Naive thymus-derived CD8-positive, alpha-beta T cell (primary cell): ENCODE results near the gene MAPK1. TPM values are rescaled to one million over a fixed set of nuclear protein-coding genes. Genes with fewer than 3 reads are reported as not detected.
"Not testable (repeated sequence)": the region's sequence is repeated elsewhere in the genome, so short reads cannot be mapped to it uniquely, and the experiment has no call there.

Experiments used
- ATAC-seq, 2 donors: fragments of 150-1000 bp; cut with Tn5 transposase in 1 of 2; sonication (Bioruptor Pico), chemical (Tn5 transposase) in 1 of 2; 1 replicate in 1 of 2; 2 replicates in 1 of 2; pipeline ENCODE4 v1.10.0; 2021; ENCODE audit warnings: mild to moderate bottlenecking in 2 of 2, moderate library complexity in 2 of 2
- POLR2A ChIA-PET: fragments of 350-600 bp; sonication (Branson Sonifier 250); formaldehyde crosslinking; loops from one replicate; lab custom pipeline; 2021; ENCODE audit warnings: antibody characterized with exemption; lab: Charles Lee
- DNase-seq, 10 donors: peaks; one replicate each; pipeline versions ENCODE4 v3.0.0 to v3.0.0-alpha.2; 2020 to 2022
- H3K27ac Mint-ChIP-seq, 10 donors: one replicate each; pipeline ENCODE4 v1.8.0; 2020 to 2022; ENCODE audit warnings: mild to moderate bottlenecking in 10 of 10, mixed read lengths in 10 of 10, moderate library complexity in 4 of 10, inconsistent platforms in 1 of 10
- H3K27me3 Mint-ChIP-seq, 5 donors: one replicate each; pipeline ENCODE4 v1.8.0; 2021 to 2022; ENCODE audit warnings: mixed read lengths in 5 of 5
- H3K36me3 Mint-ChIP-seq, 3 donors: one replicate each; pipeline ENCODE4 v1.8.0; 2020 to 2022; ENCODE audit warnings: mixed read lengths in 3 of 3, mild to moderate bottlenecking in 2 of 3, inconsistent platforms in 1 of 3
- H3K4me1 Mint-ChIP-seq, 4 donors: one replicate each; pipeline ENCODE4 v1.8.0; 2021 to 2022; ENCODE audit warnings: mixed read lengths in 4 of 4
- H3K4me3 Mint-ChIP-seq, 10 donors: one replicate each; pipeline ENCODE4 v1.8.0; 2020 to 2022; ENCODE audit warnings: mild to moderate bottlenecking in 10 of 10, mixed read lengths in 10 of 10, moderate library complexity in 6 of 10, inconsistent platforms in 1 of 10
- H3K9me3 Mint-ChIP-seq, 9 donors: one replicate each; pipeline ENCODE4 v1.8.0; 2020 to 2022; ENCODE audit warnings: mixed read lengths in 9 of 9, mild to moderate bottlenecking in 3 of 9, inconsistent platforms in 1 of 9, moderate library complexity in 1 of 9
- polyA plus RNA-seq, 3 donors: library from polyadenylated mRNA; unstranded; fragments of 300-500 nt; fragmentation: Illumina TruSeq; gene quantifications; one replicate each; pipeline ENCODE4 v1.2.3, GENCODE V29; 2021
- total RNA-seq, 8 experiments: library from RNA in 2 of 8; stranded (reverse) in 2 of 8; gene quantifications; one replicate each; pipeline ENCODE4 v1.2.3 and lab custom pipeline; 2021 to 2026

Gene MAPK1
- total and polyA plus RNA-seq, 5 experiments from 2014 or later = 62.9 to 119 (median 92.8) TPM

GRCh38 chr22:21752276-21752675 lies 115.2 kb downstream of the MAPK1 start:
- H3K4me3 Mint-ChIP-seq = no peak overlapping the region
- POLR2A ChIA-PET = interaction anchor here (1.2 kb wide), 1 partner anchor 17 kb away, joined by 3 read pairs; the partner anchor contains the start of gene YPEL1
- ATAC-seq (no peak), DNase-seq (no peak)
- H3K36me3 Mint-ChIP-seq = peaks cover 0 to 15% (median 2%) of the 10 kb centered on the region in 3 donors
- H3K27ac Mint-ChIP-seq = peak overlapping the region in 1 of 10 donors; percentile 58
- peaks cover 0 to 23% (median 5%) of the 10 kb centered on the region in 4 donors for H3K4me1 Mint-ChIP-seq
- H3K9me3 Mint-ChIP-seq = no peaks in the 10 kb centered on the region
- H3K27me3 Mint-ChIP-seq = no peaks in the 10 kb centered on the region

DNA sequence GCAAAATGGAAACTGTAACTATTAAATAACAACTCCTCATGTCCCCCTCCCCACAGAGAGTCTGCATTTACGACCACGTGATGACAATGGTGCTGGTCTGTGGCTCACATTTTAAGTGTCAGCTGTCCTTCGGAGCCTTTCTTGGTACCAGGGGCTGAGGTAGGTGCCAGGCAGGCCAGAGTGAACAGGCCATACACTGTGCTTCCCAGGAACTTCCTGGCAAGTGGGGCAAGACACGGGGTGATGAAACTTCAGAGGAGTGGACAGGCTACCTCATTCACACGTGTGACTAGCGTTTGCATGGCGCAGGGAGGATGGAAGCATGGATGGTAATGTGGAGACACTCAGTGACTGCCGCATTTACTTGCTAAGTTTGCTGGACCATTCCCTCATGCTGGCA lies 121.5 kb downstream of the MAPK1 start:
- Mint-ChIP-seq H3K9me3 (no peaks in the 10 kb centered on the region), H3K27ac (no peak overlapping the region), H3K4me3 (no peak overlapping the region), H3K4me1 (peaks cover 0 to 3% (median under 1%) of the 10 kb centered on the region in 4 donors), H3K36me3 (no peaks in the 10 kb centered on the region), H3K27me3 (no peaks in the 10 kb centered on the region)
- DNase-seq (no peak), ATAC-seq (no peak)
- POLR2A ChIA-PET = no interaction called here

DNA sequence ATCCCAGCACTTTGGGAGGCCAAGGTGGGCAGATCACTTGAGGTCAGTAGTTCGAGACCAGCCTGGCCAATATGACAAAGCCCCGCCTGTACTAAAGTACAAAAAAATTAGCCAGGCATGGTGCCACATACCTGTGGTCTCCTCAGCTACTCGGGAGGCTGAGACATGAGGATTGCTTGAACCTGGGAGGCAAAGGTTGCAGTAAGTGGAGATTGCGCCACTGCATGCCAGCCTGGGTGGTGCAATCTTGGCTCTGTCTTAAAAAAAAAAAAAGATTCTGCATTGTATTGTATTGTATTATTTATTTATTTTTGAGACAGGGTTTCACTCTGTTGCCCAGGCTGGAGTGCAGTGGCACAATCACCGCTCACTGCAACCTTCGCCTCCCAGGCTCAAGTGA lies 122.5 kb downstream of the MAPK1 start:
- H3K27ac Mint-ChIP-seq, H3K4me1 Mint-ChIP-seq, POLR2A ChIA-PET, DNase-seq, H3K9me3 Mint-ChIP-seq, H3K4me3 Mint-ChIP-seq, ATAC-seq, H3K27me3 Mint-ChIP-seq, H3K36me3 Mint-ChIP-seq: not testable (repeated sequence)

GRCh38 chr22:21741790-21742189 lies 125.7 kb downstream of the MAPK1 start:
- H3K4me3 Mint-ChIP-seq = no peak overlapping the region
- no peaks in the 10 kb centered on the region for H3K9me3 Mint-ChIP-seq
- H3K36me3 Mint-ChIP-seq = no peaks in the 10 kb centered on the region
- peaks cover 0 to 10% (median 1%) of the 10 kb centered on the region in 4 donors for H3K4me1 Mint-ChIP-seq
- no peak for DNase-seq
- POLR2A ChIA-PET = no interaction called here
- H3K27ac Mint-ChIP-seq = peak overlapping the region in 2 of 10 donors; percentile 10 to 38
- no peaks in the 10 kb centered on the region for H3K27me3 Mint-ChIP-seq
- ATAC-seq = no peak

- H3K9me3 Mint-ChIP-seq = no peaks in the 10 kb centered on the region
- H3K4me3 Mint-ChIP-seq = no peak overlapping the region
- no peak overlapping the region for H3K27ac Mint-ChIP-seq
- H3K36me3 Mint-ChIP-seq = no peaks in the 10 kb centered on the region
- POLR2A ChIA-PET = no interaction called here
- DNase-seq = no peak
- ATAC-seq = no peak
- H3K27me3 Mint-ChIP-seq = no peaks in the 10 kb centered on the region
- H3K4me1 Mint-ChIP-seq = peaks cover 0 to 10% (median 1%) of the 10 kb centered on the region in 4 donors
These were observed 126.4 kb downstream of the MAPK1 start for GRCh38 chr22:21741059-21741458.

DNA sequence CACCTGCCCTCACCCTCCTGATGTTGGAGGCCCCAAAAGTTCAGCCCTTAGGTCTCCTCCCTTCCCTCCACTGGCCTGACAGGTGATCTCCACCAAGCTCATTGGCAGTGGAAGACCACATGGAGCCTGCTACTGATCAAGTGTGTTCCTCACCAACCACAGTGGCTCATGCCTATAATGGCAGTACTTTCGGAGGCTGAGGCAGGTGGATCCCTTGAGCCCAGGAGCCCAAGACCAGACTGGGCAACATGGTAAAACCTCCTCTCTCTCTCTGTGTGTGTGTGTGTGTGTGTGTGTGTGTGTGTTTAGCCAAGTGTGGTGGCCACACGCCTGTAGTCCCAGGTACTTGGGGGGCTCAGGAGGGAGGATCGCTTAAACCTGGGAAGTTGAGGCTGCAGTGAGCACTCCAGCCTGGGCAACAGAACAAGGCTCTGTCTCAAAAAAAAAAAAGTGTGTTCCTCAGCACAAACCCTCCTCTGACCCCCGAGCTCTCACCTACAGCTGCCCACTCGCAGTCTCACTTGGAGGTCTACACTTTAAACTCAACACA lies 127.5 kb downstream of the MAPK1 start:
- DNase-seq = no peak
- H3K27ac Mint-ChIP-seq = peak overlapping the region in 4 of 10 donors; percentile 0 to 83 (median 44)
- H3K4me3 Mint-ChIP-seq = no peak overlapping the region
- H3K4me1 Mint-ChIP-seq = peaks cover 3 to 13% (median 5%) of the 10 kb centered on the region in 4 donors
- no peaks in the 10 kb centered on the region for H3K9me3 Mint-ChIP-seq
- no peaks in the 10 kb centered on the region for H3K36me3 Mint-ChIP-seq
- POLR2A ChIA-PET = no interaction called here
- no peak for ATAC-seq
- no peaks in the 10 kb centered on the region for H3K27me3 Mint-ChIP-seq

- peak overlapping the region in 3 of 10 donors; percentile 33 to 66 (median 59) for H3K27ac Mint-ChIP-seq
- POLR2A ChIA-PET = interaction anchor here (0.6 kb wide), 1 partner anchor 51 kb away, joined by 3 read pairs; no protein-coding TSS in a partner anchor
These were observed 128.5 kb downstream of the MAPK1 start for GRCh38 chr22:21738966-21739365.

GRCh38 chr22:21738081-21738480 lies 129.4 kb downstream of the MAPK1 start:
- Mint-ChIP-seq H3K9me3 (no peaks in the 10 kb centered on the region), H3K27me3 (no peaks in the 10 kb centered on the region), H3K27ac (no peak overlapping the region), H3K36me3 (no peaks in the 10 kb centered on the region), H3K4me3 (peak overlapping the region in 1 of 10 donors; percentile 15), H3K4me1 (peaks cover 6 to 31% (median 14%) of the 10 kb centered on the region in 4 donors)
- POLR2A ChIA-PET = no interaction called here
- DNase-seq (no peak), ATAC-seq (no peak)

More at GRCh38 chr22:21738966-21739365, 128.5 kb downstream of the MAPK1 start:
- DNase-seq (no peak), ATAC-seq (no peak)
- Mint-ChIP-seq H3K27me3 (no peaks in the 10 kb centered on the region), H3K36me3 (no peaks in the 10 kb centered on the region), H3K9me3 (no peaks in the 10 kb centered on the region), H3K4me1 (peaks cover 6 to 23% (median 12%) of the 10 kb centered on the region in 4 donors), H3K4me3 (no peak overlapping the region)

- POLR2A ChIA-PET = interaction anchor here (0.6 kb wide), 1 partner anchor 53 kb away, joined by 3 read pairs; no protein-coding TSS in a partner anchor
- H3K4me3 Mint-ChIP-seq = peak overlapping the region in 9 of 10 donors; percentile 24 to 92 (median 62)
- H3K36me3 Mint-ChIP-seq = peaks cover 0 to 1% (median 0%) of the 10 kb centered on the region in 3 donors
- DNase-seq = no peak
- no peak overlapping the region for H3K27ac Mint-ChIP-seq
- no peaks in the 10 kb centered on the region for H3K9me3 Mint-ChIP-seq
- no peak for ATAC-seq
- peaks cover 6 to 33% (median 14%) of the 10 kb centered on the region in 4 donors for H3K4me1 Mint-ChIP-seq
- no peaks in the 10 kb centered on the region for H3K27me3 Mint-ChIP-seq
These were observed 130.5 kb downstream of the MAPK1 start for GRCh38 chr22:21736948-21737347.

DNA sequence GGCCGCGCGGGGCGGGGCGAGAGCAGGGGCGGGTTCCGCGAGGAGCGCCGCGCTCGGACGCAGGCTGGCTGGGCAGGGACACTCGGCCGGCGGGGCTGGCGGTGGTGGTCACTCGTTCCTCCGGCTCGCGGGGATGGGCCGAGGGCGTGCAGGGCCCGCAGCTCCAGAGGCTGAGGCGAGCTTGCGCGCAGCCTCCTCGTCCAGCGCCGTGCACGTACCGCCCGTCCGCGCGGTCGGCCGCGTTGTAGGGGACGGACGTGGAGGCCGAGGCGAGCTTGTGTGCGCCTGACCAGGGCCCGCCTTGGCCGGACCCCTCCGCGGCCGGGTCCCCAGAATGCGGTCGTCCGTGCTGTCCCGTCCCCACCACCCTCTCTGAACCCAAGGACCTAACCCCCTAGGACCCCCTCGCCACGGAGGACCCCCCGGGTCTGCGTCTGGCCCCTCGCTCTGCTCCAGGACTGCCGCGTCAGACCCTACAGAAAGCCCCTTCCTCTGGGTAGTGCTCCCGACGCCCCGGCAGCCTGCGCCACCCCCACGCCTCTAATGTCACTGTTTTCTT lies 131.3 kb downstream of the MAPK1 start:
- Mint-ChIP-seq H3K27ac (no peak overlapping the region), H3K4me1 (peaks cover 6 to 38% (median 14%) of the 10 kb centered on the region in 4 donors), H3K4me3 (peak overlapping the region; percentile 29 to 92 (median 68)), H3K36me3 (peaks cover 0 to 1% (median 0%) of the 10 kb centered on the region in 3 donors), H3K27me3 (no peaks in the 10 kb centered on the region), H3K9me3 (no peaks in the 10 kb centered on the region)
- POLR2A ChIA-PET = interaction anchor here (0.5 to 2.2 kb wide), 10 partner anchors 14 to 1273 kb away, joined by 3 to 9 read pairs (median 4); no protein-coding TSS in a partner anchor
- DNase-seq = no peak
- peak; percentile 3 to 21 for ATAC-seq

GRCh38 chr22:21735200-21736083 lies 132.0 kb downstream of the MAPK1 start, which contains the start of gene YPEL1:
Gene YPEL1 (minus strand): TSS chr22:21735794. CDS start chr22:21710744, 25,050 bp downstream.
- Mint-ChIP-seq H3K36me3 (peaks cover 0 to 1% (median 0%) of the 10 kb centered on the region in 3 donors), H3K27ac (peak within 1 kb of the TSS; percentile 59 to 94 (median 86)), H3K4me3 (peak within 1 kb of the TSS; percentile 86 to 92 (median 91)), H3K27me3 (no peaks in the 10 kb centered on the region), H3K4me1 (peaks cover 6 to 40% (median 17%) of the 10 kb centered on the region in 4 donors), H3K9me3 (no peaks in the 10 kb centered on the region)
- POLR2A ChIA-PET = interaction anchor here (0.5 to 2.2 kb wide), 10 partner anchors 15 to 1272 kb away, joined by 3 to 9 read pairs (median 4); no protein-coding TSS in a partner anchor
- DNase-seq (peak; percentile 93 to 98 (median 96)), ATAC-seq (peak; percentile 94 to 95)

DNA sequence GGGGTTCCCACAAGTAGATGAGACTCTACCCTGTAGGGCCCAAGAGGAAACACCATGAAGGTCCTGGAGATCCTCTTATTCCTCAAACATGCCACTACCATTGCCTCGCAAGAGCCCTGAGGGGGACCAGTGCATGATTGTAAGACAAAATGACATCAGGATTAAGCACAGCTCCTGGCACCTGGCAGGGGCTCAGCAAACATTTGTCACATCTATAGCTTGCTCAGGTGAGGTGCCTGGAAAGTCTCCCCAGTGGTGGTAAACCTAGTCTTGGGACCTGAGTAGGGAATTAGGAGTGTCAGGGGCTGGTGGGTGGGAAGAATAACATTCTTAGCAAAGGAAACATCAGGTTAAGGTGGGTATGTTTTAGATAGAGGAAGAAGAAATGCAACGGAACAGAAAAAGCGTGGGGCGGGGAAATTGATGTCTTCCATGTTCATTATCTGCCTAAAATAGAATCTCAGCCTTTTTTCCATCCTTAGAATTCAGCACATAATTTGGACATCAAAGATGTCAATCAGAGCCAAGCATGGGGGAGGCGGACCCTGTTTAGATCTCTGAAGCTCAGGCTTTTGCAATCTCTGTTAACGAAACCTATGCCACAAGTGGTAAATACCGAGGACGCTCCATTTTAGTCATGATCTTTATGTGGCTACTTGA lies 132.8 kb downstream of the MAPK1 start:
- POLR2A ChIA-PET = interaction anchor here (1.4 to 2.2 kb wide), 2 partner anchors 27 to 106 kb away, joined by 4 to 9 read pairs; no protein-coding TSS in a partner anchor
- Mint-ChIP-seq H3K4me3 (peak overlapping the region; percentile 86 to 92 (median 91)), H3K36me3 (peaks cover 0 to 1% (median 0%) of the 10 kb centered on the region in 3 donors), H3K4me1 (peaks cover 6 to 40% (median 17%) of the 10 kb centered on the region in 4 donors), H3K27ac (peak overlapping the region; percentile 59 to 94 (median 86)), H3K27me3 (no peaks in the 10 kb centered on the region), H3K9me3 (no peaks in the 10 kb centered on the region)
- peak in 4 of 10 donors; percentile 6 to 18 (median 14) for DNase-seq
- ATAC-seq = no peak
